PC-9 (cell line): Measurements from ENCODE around the gene JUND.

Source experiments
- EZH2 ChIP-seq: fragments of 200-600 bp; sonication (generic); IDR thresholded peaks from 2 replicates; pipeline ENCODE4 v1.8.0; 2017; ENCODE audit warnings: antibody characterized with exemption, low read depth
- TF ChIP-seq, protein P1 (sequence below): fragments of 200-600 bp; sonication (generic); conservative IDR thresholded peaks from 2 replicates; pipeline ENCODE4 v1.6.1; 2017; ENCODE audit warnings: mixed run types, antibody characterized with exemption, mild to moderate bottlenecking, moderate library complexity

GRCh38 chr19:18262144-18262543 is 19.3 kb downstream of the JUND start:
- TF ChIP-seq, protein P1, sequence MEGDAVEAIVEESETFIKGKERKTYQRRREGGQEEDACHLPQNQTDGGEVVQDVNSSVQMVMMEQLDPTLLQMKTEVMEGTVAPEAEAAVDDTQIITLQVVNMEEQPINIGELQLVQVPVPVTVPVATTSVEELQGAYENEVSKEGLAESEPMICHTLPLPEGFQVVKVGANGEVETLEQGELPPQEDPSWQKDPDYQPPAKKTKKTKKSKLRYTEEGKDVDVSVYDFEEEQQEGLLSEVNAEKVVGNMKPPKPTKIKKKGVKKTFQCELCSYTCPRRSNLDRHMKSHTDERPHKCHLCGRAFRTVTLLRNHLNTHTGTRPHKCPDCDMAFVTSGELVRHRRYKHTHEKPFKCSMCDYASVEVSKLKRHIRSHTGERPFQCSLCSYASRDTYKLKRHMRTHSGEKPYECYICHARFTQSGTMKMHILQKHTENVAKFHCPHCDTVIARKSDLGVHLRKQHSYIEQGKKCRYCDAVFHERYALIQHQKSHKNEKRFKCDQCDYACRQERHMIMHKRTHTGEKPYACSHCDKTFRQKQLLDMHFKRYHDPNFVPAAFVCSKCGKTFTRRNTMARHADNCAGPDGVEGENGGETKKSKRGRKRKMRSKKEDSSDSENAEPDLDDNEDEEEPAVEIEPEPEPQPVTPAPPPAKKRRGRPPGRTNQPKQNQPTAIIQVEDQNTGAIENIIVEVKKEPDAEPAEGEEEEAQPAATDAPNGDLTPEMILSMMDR: no peak
- no peak for TF ChIP-seq EZH2
